ENCODE data around the gene CACNB4.

DNA sequence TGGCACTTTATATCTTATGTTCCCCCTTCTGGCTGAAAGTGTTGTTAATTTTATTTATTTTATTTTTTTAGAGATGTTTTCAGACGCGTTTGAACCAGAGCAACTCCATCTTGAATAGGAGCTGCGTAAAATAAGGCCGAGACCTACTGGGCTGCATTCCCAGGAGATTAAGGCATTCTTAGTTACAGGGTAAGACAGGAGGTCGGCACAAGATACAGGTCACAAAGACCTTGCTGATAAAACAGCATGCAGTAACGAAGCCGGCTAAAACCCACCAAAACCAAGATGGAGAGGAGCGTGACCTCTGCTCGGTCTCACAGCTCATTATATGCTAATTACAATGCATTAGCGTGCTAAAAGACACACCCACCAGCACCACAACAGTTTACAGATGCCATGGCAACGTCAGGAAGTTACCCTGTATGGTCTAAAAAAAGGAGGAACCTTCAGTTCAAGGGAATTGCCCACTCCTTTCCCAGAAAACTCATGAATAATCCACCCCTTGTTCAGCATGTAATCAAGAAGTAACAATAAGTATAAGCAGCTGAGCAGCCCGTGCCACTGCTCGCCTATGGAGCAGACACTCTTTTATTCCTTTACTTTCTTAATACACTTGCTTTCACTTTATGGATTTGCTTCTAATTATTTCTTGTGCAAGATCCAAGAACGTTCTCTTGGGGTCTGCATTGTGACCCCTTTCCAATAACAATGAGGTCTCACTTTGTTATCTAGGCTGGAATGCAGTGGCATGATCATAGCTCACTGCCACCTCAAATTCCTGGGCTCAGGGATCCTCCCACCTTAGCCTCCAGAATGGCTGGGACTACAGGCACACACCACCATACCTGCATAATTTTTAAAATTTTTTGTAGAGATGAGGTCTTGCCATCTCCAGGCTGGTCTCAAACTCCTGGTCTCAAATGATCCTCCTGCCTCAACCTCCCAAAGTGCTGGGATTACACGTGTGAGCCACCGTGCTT is 55.9 kb downstream of the CACNB4 start:
- TF ChIP-seq CTCF (conservative IDR thresholded peaks at IDR 0.05; ENCODE audit: low read length) (no peak), EZH2phosphoT487 (IDR thresholded peaks at IDR 0.05; ENCODE audit: borderline replicate concordance, low read depth, low read length) (no peak)

All from OCI-LY7 (cell line).